Upper lobe of left lung (tissue), 4 donors: Measurements from ENCODE around the gene NPIPB12.
"Not testable (repeated sequence)": the region's sequence is repeated elsewhere in the genome, so short reads cannot be mapped to it uniquely, and the experiment has no call there.

Experiments used
- EP300 ChIP-seq, 4 donors: sonication (generic); formaldehyde crosslinking; IDR thresholded peaks; one replicate each; pipeline ENCODE4 v1.5.1; 2017; ENCODE audit warnings: antibody characterized with exemption in 4 of 4, control low read depth in 2 of 4
- POLR2A ChIP-seq, 4 donors: fragments of 450-650 bp; IDR thresholded peaks; one replicate each; pipeline ENCODE4 v1.5.1; 2016 to 2017; ENCODE audit warnings: antibody characterized with exemption in 4 of 4, mild to moderate bottlenecking in 2 of 4
- POLR2AphosphoS5 ChIP-seq, 2 donors: sonication (generic); formaldehyde crosslinking; IDR thresholded peaks; one replicate each; pipeline ENCODE4 v1.5.1; 2017; ENCODE audit warnings: antibody characterized with exemption in 2 of 2
- TF ChIP-seq, protein P1 (sequence below), 6 experiments: fragments of 450-650 bp in 4 of 6; fragments of 200-600 bp in 2 of 6; sonication (generic) in 2 of 6; IDR thresholded peaks; one replicate each; pipeline ENCODE4 v1.5.1; 2016 to 2019; ENCODE audit warnings: antibody characterized with exemption in 6 of 6

- TF ChIP-seq, protein P1, sequence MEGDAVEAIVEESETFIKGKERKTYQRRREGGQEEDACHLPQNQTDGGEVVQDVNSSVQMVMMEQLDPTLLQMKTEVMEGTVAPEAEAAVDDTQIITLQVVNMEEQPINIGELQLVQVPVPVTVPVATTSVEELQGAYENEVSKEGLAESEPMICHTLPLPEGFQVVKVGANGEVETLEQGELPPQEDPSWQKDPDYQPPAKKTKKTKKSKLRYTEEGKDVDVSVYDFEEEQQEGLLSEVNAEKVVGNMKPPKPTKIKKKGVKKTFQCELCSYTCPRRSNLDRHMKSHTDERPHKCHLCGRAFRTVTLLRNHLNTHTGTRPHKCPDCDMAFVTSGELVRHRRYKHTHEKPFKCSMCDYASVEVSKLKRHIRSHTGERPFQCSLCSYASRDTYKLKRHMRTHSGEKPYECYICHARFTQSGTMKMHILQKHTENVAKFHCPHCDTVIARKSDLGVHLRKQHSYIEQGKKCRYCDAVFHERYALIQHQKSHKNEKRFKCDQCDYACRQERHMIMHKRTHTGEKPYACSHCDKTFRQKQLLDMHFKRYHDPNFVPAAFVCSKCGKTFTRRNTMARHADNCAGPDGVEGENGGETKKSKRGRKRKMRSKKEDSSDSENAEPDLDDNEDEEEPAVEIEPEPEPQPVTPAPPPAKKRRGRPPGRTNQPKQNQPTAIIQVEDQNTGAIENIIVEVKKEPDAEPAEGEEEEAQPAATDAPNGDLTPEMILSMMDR (IDR thresholded peaks at IDR 0.05): not testable (repeated sequence)
- TF ChIP-seq EP300, POLR2AphosphoS5, POLR2A (IDR thresholded peaks at IDR 0.05): not testable (repeated sequence)
These were observed 15.3 kb upstream of the NPIPB12 start for GRCh38 chr16:29521520-29521919.
